OCI-LY7 (cell line): Measurements from ENCODE around the gene GLRB.

Source experiments
- EZH2phosphoT487 ChIP-seq: fragments of 200-600 bp; sonication (generic); IDR thresholded peaks from 2 replicates; pipeline ENCODE4 v1.6.1; 2018; ENCODE audit warnings: low read depth, borderline replicate concordance, mild to moderate bottlenecking, mixed run types, antibody characterized with exemption, low read length, moderate library complexity, mixed read lengths
- TF ChIP-seq, protein P1 (sequence below): fragments of 200-600 bp; sonication (generic); conservative IDR thresholded peaks from 2 replicates; pipeline ENCODE4 v1.5.1; 2014; ENCODE audit warnings: mild to moderate bottlenecking, antibody characterized with exemption, low read length, moderate library complexity, mixed read lengths

DNA sequence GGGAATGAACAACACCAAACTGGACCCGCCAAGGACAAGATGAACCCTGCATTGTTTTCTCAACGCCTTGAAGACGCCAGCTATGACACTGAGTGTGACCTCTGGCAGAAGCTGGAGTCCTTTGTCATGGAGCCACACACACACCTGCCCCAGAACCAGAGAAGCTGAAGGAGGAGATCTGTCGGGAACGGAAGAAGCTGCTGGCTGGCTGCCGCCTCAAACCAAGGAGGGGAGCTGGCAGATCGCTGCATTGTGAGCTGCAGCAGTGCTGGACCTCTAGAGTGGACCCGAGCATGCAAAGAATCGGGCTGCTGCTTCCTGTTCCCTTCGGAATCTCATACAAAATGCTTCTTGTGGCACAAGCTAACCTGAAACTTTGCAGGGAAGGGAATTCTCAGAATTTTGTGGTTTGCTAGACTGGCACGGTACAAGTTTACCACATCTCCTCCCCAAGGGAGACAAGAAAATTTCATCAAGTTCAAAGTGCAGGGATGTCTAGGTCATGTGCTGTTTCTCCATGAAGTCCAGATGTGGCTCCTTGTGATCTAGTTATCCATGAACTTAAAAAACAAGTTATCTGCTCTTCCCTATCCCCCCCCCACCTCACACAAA lies 23.4 kb upstream of the GLRB start:
- TF ChIP-seq, protein P1, sequence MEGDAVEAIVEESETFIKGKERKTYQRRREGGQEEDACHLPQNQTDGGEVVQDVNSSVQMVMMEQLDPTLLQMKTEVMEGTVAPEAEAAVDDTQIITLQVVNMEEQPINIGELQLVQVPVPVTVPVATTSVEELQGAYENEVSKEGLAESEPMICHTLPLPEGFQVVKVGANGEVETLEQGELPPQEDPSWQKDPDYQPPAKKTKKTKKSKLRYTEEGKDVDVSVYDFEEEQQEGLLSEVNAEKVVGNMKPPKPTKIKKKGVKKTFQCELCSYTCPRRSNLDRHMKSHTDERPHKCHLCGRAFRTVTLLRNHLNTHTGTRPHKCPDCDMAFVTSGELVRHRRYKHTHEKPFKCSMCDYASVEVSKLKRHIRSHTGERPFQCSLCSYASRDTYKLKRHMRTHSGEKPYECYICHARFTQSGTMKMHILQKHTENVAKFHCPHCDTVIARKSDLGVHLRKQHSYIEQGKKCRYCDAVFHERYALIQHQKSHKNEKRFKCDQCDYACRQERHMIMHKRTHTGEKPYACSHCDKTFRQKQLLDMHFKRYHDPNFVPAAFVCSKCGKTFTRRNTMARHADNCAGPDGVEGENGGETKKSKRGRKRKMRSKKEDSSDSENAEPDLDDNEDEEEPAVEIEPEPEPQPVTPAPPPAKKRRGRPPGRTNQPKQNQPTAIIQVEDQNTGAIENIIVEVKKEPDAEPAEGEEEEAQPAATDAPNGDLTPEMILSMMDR = no peak
- TF ChIP-seq EZH2phosphoT487 = no peak
